T-helper 22 cell (primary cell): ENCODE results near the gene IL1RN.

Experiments
- DNase-seq: peaks from one replicate; pipeline ENCODE4 v3.0.0-alpha.2; 2020; ENCODE audit warnings: low read depth

IL1RN gene

GRCh38 chr2:113129519-113130078, 2.2 kb downstream of the IL1RN start:
- no peak for DNase-seq

- no peak for DNase-seq
These were observed 4.2 kb downstream of the IL1RN start for GRCh38 chr2:113131352-113132185.

DNA sequence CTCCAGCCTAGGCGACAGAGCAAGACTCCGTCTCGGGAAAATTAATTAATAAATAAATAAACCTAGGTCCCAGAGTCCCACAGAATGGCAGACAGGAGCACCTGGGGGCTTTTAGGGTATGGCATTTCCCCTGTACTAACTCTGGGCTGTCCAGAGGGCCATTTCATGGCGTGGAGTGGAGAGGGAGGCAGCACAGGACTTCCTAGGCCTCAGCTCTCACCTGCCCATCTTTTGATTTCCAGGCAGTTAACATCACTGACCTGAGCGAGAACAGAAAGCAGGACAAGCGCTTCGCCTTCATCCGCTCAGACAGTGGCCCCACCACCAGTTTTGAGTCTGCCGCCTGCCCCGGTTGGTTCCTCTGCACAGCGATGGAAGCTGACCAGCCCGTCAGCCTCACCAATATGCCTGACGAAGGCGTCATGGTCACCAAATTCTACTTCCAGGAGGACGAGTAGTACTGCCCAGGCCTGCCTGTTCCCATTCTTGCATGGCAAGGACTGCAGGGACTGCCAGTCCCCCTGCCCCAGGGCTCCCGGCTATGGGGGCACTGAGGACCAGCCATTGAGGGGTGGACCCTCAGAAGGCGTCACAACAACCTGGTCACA, 5.1 kb downstream of the IL1RN start:
- DNase-seq: no peak

DNA sequence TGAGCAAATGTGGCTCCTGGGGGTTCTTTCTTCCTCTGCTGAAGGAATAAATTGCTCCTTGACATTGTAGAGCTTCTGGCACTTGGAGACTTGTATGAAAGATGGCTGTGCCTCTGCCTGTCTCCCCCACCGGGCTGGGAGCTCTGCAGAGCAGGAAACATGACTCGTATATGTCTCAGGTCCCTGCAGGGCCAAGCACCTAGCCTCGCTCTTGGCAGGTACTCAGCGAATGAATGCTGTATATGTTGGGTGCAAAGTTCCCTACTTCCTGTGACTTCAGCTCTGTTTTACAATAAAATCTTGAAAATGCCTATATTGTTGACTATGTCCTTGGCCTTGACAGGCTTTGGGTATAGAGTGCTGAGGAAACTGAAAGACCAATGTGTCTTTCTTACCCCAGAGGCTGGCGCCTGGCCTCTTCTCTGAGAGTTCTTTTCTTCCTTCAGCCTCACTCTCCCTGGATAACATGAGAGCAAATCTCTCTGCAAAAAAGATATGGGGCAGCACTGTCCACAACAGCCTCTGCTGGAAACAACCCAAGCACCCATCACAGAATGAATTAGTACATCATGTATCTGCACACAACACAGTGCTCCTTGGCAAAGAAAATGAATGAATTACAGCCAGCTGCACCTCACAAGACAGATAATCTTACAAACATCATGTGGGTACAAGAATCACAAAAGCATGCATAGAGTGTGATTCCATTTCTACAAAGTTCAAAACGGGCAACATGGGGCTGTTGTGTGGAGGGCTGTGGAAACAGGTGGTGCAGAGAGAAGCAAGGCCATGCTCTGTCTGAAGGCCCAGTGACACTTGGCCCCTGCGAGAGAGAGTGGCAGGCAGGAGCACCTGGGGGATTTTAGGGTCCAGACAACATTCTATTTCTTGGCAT, 6.6 kb downstream of the IL1RN start:
- no peak for DNase-seq

DNA sequence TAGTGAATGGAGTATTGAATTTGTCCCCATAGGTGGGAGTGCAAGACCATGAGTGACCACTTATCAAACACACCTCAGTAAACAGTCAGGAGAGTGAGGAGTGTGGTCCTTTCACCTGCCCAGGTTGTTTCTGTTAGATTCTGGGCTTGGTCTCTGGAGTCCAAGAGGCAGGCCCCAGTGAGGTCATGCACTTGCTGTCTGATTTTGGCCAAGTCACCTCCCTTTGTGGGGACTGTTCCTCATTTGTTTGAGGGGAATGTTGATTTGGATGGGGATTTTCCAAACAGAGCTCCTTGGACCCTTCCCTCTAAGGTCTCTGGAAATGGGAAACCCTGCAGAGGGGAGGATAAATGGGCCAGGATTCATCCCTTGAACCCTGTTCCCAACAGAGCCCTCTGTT, 7.3 kb downstream of the IL1RN start:
- no peak for DNase-seq

DNA sequence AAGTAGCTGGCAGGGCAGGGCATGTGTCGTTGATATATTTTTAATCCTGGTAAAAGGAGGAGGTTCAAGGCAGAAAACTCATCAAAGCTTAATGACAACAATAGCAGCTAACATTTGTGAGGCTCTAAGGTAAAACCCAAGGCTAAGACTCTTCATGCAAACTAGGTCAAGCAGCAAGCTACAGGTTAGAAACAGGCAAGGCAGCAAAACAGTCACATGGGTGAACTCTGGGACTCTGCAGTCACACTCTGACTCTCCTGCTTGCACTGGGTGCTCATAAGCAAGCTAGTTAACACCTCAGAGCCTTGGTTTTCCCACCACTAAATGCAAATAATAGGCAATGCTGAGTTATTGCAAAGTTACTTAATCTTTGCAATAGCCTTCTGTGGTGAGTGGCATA, 7.9 kb downstream of the IL1RN start:
- DNase-seq: no peak

DNA sequence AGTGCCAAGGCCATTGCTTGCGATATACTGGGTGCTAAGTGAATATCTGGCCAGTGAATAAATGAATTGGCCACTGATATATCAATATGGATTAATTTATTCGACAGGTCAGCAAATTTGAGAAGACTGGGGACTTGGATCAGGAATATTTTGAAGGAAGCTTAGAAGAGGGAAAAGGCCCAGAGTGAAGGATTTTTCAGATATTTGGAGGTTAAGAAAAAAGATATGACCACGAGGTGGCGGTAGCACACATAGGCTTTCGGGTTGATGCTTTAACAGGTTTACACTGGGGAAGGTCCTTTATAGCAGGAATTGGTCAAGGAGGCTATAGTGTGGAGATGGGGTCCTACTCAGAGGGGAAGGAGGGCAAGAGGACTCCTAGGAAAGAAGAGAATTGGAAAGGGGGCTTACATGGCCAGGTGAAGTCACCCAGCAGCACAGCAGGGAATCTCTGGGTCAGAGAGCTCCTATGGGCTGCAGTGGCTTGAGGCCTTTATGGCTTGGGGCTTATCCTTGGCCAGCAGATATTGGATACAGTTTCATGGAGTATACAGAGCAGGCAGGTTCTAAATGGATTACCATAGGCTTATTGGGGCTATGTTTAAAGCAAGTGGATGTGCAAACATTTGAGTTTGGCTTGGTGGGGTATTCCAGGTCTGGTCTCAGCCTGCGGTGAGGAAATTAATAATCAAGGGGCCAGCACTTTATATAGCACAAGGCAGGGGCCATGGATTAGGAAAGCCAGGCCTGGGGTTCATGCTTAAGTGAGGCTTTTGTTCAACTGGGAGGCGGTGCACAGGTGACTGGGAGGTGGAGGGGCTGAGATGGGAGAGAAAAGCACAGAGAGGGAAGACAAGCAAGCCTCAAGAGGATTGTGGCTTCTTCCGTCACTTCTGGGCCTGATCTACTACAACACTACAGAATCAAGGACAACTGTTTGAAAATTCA, 9.7 kb downstream of the IL1RN start:
- DNase-seq: no peak

DNA sequence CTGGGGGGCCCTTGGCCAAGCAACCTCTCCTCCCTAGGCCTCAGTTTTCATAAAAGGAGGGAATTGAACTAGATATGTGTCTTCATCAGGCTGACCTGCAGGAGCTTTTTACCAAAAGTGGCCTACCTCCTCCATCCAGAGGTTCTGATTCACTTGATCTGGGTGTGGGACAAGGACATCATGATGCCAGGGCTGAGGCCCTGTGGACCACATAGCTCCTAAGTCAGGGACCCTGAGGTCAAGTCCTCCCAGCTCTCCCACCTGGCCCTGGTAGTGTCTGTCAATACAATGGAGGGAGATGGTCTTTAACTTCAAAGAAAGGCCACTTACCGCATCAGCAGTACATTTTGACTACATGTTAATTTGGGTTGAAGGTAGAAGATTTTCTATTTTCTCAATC, 10.4 kb downstream of the IL1RN start:
- DNase-seq: no peak

GRCh38 chr2:113138428-113139322, 11.3 kb downstream of the IL1RN start:
- no peak for DNase-seq

DNA sequence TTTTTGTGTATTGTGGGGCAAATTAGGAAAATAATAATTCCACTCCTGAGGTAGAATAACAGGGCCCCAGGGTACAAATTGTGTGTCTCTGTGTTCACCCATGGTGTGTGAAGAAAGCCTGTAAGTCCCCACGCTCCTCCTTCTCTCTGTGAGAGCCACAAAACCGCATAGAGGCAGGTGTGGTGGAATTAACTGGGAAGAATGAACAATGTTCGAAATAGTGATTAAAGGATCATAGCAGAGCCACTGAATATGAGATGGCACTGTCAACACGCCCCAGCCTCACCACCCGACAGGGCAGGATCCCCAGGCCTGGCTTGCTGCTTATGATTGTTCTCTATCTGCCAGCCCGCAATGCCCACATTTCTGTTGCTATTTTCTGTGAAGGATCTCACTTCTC, 14.1 kb downstream of the IL1RN start:
- no peak for DNase-seq

DNA sequence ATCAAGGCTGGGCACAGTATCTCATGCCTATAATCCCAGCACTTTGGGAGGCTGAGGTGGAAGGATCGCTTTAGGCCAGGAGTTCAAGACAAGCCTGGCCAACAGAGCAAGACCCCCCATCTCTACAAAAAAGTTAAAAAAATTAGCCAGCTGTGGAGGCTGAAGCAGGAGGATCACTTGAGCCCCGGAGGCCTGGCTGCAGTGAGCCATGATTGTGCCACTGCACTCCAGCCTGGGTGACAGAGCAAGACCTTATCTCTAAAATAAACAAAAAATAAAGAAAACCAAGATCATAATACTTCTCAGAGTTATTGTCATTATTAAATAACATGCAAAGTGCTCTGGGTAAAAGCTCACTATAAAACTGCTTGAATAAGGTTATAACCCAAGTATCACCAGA, 14.9 kb downstream of the IL1RN start:
- no peak for DNase-seq

DNA sequence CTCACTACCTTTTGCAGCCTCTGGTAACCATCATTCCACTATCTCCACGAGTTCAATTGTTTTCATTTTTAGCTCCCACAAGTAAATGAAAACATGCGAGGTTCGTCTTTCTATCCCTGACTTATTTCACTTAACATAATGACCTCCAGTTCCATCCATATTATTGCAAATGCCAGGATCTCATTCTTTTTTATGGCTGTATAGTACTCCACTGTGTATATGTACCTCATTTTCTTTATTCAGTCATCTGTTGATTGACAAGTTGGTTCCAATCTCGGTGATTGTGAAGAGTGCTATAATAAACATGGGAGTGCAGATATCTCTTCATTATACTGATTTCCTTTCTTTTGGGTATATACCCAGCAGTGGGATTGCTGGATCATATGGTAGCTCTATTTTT, 16.9 kb downstream of the IL1RN start:
- no peak for DNase-seq

DNA sequence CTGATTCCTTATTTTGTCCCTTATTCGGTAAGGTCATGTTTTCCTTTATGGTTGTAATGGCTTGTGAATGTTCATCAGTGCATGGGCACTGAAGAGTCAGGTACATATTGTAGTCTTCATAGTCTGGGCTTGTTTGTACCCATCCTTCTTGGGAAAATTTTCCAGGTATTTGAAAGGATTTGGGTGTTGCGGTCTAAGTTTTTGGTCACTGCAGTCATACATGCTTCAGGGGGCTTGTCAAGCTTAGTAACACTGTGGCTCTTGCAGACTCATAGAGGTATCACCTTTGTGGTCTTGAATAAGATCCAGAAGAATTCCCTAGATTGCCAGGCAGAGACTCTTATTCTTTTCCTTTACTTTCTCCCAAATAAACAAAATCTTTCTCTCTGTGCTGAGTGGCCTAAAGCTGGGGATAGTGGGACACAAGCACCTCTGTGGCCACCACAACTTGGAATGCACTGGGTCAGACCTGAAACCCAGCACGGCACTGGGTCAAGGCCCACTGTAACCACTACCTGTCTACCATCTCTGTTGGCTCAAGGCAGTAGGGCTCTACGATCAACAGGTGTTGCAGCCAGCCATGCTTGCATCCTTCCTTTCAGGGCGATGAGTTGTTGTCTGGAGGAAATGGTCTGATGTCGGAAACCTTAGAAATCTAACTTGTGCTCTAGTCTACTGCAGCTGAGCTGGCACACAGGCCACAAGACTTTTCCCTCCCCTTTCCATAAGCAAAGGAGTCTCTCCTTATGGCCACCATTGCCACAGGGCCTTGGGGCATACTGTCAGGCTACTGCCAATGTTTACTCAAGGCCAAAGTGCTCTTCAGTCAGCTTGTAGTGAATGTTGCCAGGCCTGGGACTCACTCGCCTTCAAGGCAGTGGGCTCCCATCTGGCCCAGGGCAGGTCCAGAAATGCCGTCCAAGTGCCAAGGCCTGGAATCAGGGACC, 21.5 kb downstream of the IL1RN start:
- no peak for DNase-seq

- DNase-seq: no peak
These were observed 22.3 kb downstream of the IL1RN start for GRCh38 chr2:113149553-113150257.

DNA sequence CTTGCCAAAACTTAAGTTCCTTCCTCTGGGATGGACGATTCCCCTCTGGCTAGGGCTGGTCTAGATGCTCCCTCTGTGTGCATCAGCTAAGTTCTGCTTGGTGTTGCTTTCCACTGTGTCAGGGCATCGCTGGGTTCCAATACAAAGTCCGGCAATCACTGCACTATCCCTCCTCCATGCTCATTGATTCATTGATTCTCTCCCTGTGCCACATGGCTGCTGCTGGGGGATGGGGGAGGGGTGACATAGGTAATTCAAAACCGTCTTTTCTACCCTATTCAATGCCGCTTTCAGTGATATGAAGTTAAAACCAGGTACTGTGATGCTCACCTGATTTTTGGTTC, 22.8 kb downstream of the IL1RN start:
- DNase-seq: no peak

DNA sequence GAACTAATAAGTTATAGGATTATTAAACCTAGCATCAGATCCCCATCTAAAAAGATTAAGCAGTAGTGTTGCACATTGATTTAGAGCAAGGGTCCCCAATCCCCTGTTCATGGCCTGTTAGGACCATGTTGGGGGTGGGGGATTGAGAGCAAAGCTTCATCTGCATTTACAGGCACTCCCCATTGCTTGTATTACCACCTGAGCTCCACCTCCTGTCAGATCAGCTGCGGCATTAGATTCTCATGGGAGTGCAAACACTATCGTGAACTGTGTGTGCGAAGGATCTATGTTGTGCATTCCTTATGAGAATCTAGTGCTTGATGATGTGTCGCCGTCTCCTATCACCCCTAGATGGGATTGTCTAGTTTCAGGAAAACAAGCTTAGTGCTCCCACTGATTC, 27.9 kb downstream of the IL1RN start:
- no peak for DNase-seq

- DNase-seq: no peak
These were observed 29.1 kb downstream of the IL1RN start for GRCh38 chr2:113156278-113157117.
